Activated CD8-positive, alpha-beta memory T cell treated with anti-CD3 and anti-CD28 coated beads for 24 hours (primary cell): ENCODE data around the gene OR5W2.
"Not testable (repeated sequence)": the region's sequence is repeated elsewhere in the genome, so short reads cannot be mapped to it uniquely, and the experiment has no call there.

Experiments
- DNase-seq: peaks from one replicate; pipeline ENCODE4 v3.0.0-alpha.2; 2020

The OR5W2 gene

GRCh38 chr11:55914482-55914881 lies at the start of gene OR5W2:
OR5W2 (minus strand) TSS chr11:55914582; CDS start chr11:55914582, 0 bp downstream.
- no peak for DNase-seq

GRCh38 chr11:55956521-55956920 lies 42.1 kb upstream of the OR5W2 start:
- no peak for DNase-seq

- no peak for DNase-seq
Measured at GRCh38 chr11:55949330-55949729, 34.9 kb upstream of the OR5W2 start.

- DNase-seq, result no peak
Measured at GRCh38 chr11:55942785-55943392, 28.5 kb upstream of the OR5W2 start.

- DNase-seq, result no peak
Measured at GRCh38 chr11:55936300-55936699, 21.9 kb upstream of the OR5W2 start, which contains the start of gene OR5I1. OR5I1 (minus strand) TSS chr11:55936400; CDS start chr11:55936400, 0 bp downstream.

- DNase-seq, result no peak
Measured at GRCh38 chr11:55920537-55920936, 6.2 kb upstream of the OR5W2 start.

GRCh38 chr11:55902308-55902707 lies 12.1 kb downstream of the OR5W2 start:
- no peak for DNase-seq

- DNase-seq, result no peak
Measured at GRCh38 chr11:55895216-55895615, 19.2 kb downstream of the OR5W2 start.

GRCh38 chr11:55885481-55885880 lies 28.9 kb downstream of the OR5W2 start:
- not testable (repeated sequence) for DNase-seq

GRCh38 chr11:55884995-55885394 lies 29.4 kb downstream of the OR5W2 start:
- not testable (repeated sequence) for DNase-seq

GRCh38 chr11:55882997-55883396 lies 31.4 kb downstream of the OR5W2 start, which contains the start of gene TRIM51:
TRIM51 (plus strand) TSS chr11:55883297; CDS start chr11:55885429, 2,132 bp downstream.
- not testable (repeated sequence) for DNase-seq

- DNase-seq, result not testable (repeated sequence)
Measured at GRCh38 chr11:55873146-55873545, 41.2 kb downstream of the OR5W2 start.

GRCh38 chr11:55872731-55873130 lies 41.7 kb downstream of the OR5W2 start:
- not testable (repeated sequence) for DNase-seq

- DNase-seq, result not testable (repeated sequence)
Measured at GRCh38 chr11:55867354-55867753, 47.0 kb downstream of the OR5W2 start.
